HFFc6 (cell line): ENCODE measurements around the gene LUC7L3. TPM values are rescaled to one million over a fixed set of nuclear protein-coding genes. Genes with fewer than 3 reads are reported as not detected.
A peak's percentile ranks its signal among the peaks of the same experiment; 100 is the strongest.

ENCODE experiments used
- DNase-seq: peaks from one replicate; pipeline ENCODE4 v3.0.0-alpha.2; 2018
- H3K27ac Mint-ChIP-seq: 2 replicates; pipeline ENCODE4 v1.8.0; 2020; ENCODE audit warnings: mild to moderate bottlenecking, mixed read lengths
- H3K27me3 Mint-ChIP-seq: 2 replicates; pipeline ENCODE4 v1.8.0; 2021; ENCODE audit warnings: mild to moderate bottlenecking, moderate library complexity, mixed read lengths; ENCODE audit not compliant: insufficient read depth
- H3K36me3 Mint-ChIP-seq: 2 replicates; pipeline ENCODE4 v1.8.0; 2021; ENCODE audit warnings: low read depth, mixed read lengths
- H3K4me1 Mint-ChIP-seq: 2 replicates; pipeline ENCODE4 v1.8.0; 2020; ENCODE audit warnings: low read depth, mixed read lengths
- H3K4me3 Mint-ChIP-seq: 2 replicates; pipeline ENCODE4 v1.8.0; 2020; ENCODE audit warnings: mild to moderate bottlenecking, moderate library complexity, mixed read lengths
- H3K9me3 Mint-ChIP-seq: 2 replicates; pipeline ENCODE4 v1.8.0; 2020; ENCODE audit warnings: mild to moderate bottlenecking, mixed read lengths
- CTCF ChIP-seq: fragments of 200-600 bp; sonication (generic); IDR thresholded peaks from 2 replicates; pipeline ENCODE4 v1.5.0; 2021; ENCODE audit warnings: antibody characterized with exemption, mild to moderate bottlenecking
- total RNA-seq, 6 experiments: library from RNA; stranded (reverse); fragmentation: NEBNext Ultra II Directional; extraction: Animal tissue kit (Norgen Biotek cat#: 25700); gene quantifications; 2 replicates in 1 of 6; 3 replicates in 5 of 6; pipeline ENCODE4 v1.2.3, GENCODE V29; 2021

Gene LUC7L3
- total RNA-seq, 6 experiments from 2014 or later: 54.0 to 76.3 (median 59.1) TPM

GRCh38 chr17:50681263-50682200, 37.9 kb upstream of the LUC7L3 start:
- Mint-ChIP-seq H3K4me1 (peaks cover 22% of the 10 kb centered on the region), H3K9me3 (no peaks in the 10 kb centered on the region), H3K27me3 (peaks cover 2% of the 10 kb centered on the region), H3K36me3 (no peaks in the 10 kb centered on the region; the same call in 1 of the 2 replicates), H3K4me3 (peak overlapping the region; percentile 57), H3K27ac (peak overlapping the region; percentile 65)
- peak; percentile 80 for TF ChIP-seq CTCF
- peak; percentile 71 for DNase-seq

GRCh38 chr17:50682441-50682840, 37.0 kb upstream of the LUC7L3 start:
- Mint-ChIP-seq H3K36me3 (no peaks in the 10 kb centered on the region; the same call in 1 of the 2 replicates), H3K4me1 (peaks cover 31% of the 10 kb centered on the region), H3K27ac (no peak overlapping the region), H3K9me3 (no peaks in the 10 kb centered on the region), H3K27me3 (peaks cover 3% of the 10 kb centered on the region), H3K4me3 (no peak overlapping the region)
- no peak for TF ChIP-seq CTCF
- DNase-seq: no peak

GRCh38 chr17:50682938-50683337, 36.5 kb upstream of the LUC7L3 start:
- H3K36me3 Mint-ChIP-seq: no peaks in the 10 kb centered on the region; the same call in 1 of the 2 replicates
- no peak for DNase-seq
- no peak overlapping the region for H3K4me3 Mint-ChIP-seq
- H3K27me3 Mint-ChIP-seq: peaks cover 3% of the 10 kb centered on the region
- H3K9me3 Mint-ChIP-seq: no peaks in the 10 kb centered on the region
- H3K27ac Mint-ChIP-seq: no peak overlapping the region
- peaks cover 33% of the 10 kb centered on the region for H3K4me1 Mint-ChIP-seq
- no peak for TF ChIP-seq CTCF

- DNase-seq: no peak
- H3K9me3 Mint-ChIP-seq: no peaks in the 10 kb centered on the region
- no peak overlapping the region for H3K4me3 Mint-ChIP-seq
- no peaks in the 10 kb centered on the region; the same call in 1 of the 2 replicates for H3K36me3 Mint-ChIP-seq
- peaks cover 33% of the 10 kb centered on the region for H3K4me1 Mint-ChIP-seq
- no peak for TF ChIP-seq CTCF
- no peak overlapping the region for H3K27ac Mint-ChIP-seq
- peaks cover 3% of the 10 kb centered on the region for H3K27me3 Mint-ChIP-seq
Measured at GRCh38 chr17:50683434-50684287, 35.7 kb upstream of the LUC7L3 start.

- DNase-seq: no peak
- no peaks in the 10 kb centered on the region; the same call in 1 of the 2 replicates for H3K36me3 Mint-ChIP-seq
- H3K4me3 Mint-ChIP-seq: no peak overlapping the region
- TF ChIP-seq CTCF: no peak
- H3K27me3 Mint-ChIP-seq: peaks cover 3% of the 10 kb centered on the region
- H3K9me3 Mint-ChIP-seq: no peaks in the 10 kb centered on the region
- H3K4me1 Mint-ChIP-seq: peaks cover 38% of the 10 kb centered on the region
- no peak overlapping the region for H3K27ac Mint-ChIP-seq
Measured at GRCh38 chr17:50684288-50684611, 35.2 kb upstream of the LUC7L3 start.
